K562 (cell line): ENCODE results near the gene SLC16A10.

Experiments used
- COPS2 ChIP-seq: fragments of 450-650 bp; conservative IDR thresholded peaks from 2 replicates; pipeline ENCODE4 v1.6.1; 2016; ENCODE audit warnings: mild to moderate bottlenecking, moderate library complexity
- CREB1 ChIP-seq, 2 experiments: sonication (generic) in 1 of 2; formaldehyde crosslinking in 1 of 2; IDR thresholded peaks; 2 replicates each; pipeline versions ENCODE4 v1.6.1 to v1.8.0; 2012 to 2022; ENCODE audit warnings: inconsistent platforms in 1 of 2, mild to moderate bottlenecking in 1 of 2, missing genetic modification reagents in 1 of 2, moderate library complexity in 1 of 2
- MEF2A ChIP-seq: IDR thresholded peaks from 2 replicates; pipeline ENCODE4 v1.6.1; 2011; ENCODE audit warnings: low read depth, mild to moderate bottlenecking, low read length, moderate library complexity; ENCODE audit not compliant: control insufficient read depth
- NFXL1 ChIP-seq: fragments of 450-650 bp; formaldehyde crosslinking; IDR thresholded peaks from 2 replicates; pipeline ENCODE4 v1.4.0; 2021; ENCODE audit warnings: mild to moderate bottlenecking
- NR2F6 ChIP-seq: fragments of 450-650 bp; formaldehyde crosslinking; IDR thresholded peaks from 2 replicates; pipeline ENCODE4 v1.4.0; 2020; ENCODE audit warnings: mild to moderate bottlenecking
- SRSF1 ChIP-seq: fragments of 200-400 bp; formaldehyde crosslinking; IDR thresholded peaks from 2 replicates; pipeline ENCODE4 v1.6.1; 2017; ENCODE audit warnings: mild to moderate bottlenecking, low read depth, low read length, moderate library complexity
- ZNF274 ChIP-seq: IDR thresholded peaks from 2 replicates; pipeline ENCODE4 v1.6.1; 2011; ENCODE audit warnings: low read depth, mild to moderate bottlenecking, low read length, moderate library complexity, borderline replicate concordance
- TF ChIP-seq, protein P1 (sequence below), 2 experiments: fragments of 450-650 bp; formaldehyde crosslinking in 1 of 2; IDR thresholded peaks; 2 replicates each; pipeline versions ENCODE4 v1.4.0 to v1.6.1; 2014 to 2020; ENCODE audit warnings: mild to moderate bottlenecking in 2 of 2, borderline replicate concordance in 1 of 2, low read depth in 1 of 2
- TF ChIP-seq, protein P2 (sequence below): sonication (generic); formaldehyde crosslinking; IDR thresholded peaks from 2 replicates; pipeline ENCODE4 v1.9.0; 2022; ENCODE audit warnings: mild to moderate bottlenecking, missing genetic modification reagents
- TF ChIP-seq, protein P3 (sequence below): sonication (generic); formaldehyde crosslinking; IDR thresholded peaks from 2 replicates; pipeline ENCODE4 v1.8.1; 2022; ENCODE audit warnings: missing genetic modification reagents

DNA sequence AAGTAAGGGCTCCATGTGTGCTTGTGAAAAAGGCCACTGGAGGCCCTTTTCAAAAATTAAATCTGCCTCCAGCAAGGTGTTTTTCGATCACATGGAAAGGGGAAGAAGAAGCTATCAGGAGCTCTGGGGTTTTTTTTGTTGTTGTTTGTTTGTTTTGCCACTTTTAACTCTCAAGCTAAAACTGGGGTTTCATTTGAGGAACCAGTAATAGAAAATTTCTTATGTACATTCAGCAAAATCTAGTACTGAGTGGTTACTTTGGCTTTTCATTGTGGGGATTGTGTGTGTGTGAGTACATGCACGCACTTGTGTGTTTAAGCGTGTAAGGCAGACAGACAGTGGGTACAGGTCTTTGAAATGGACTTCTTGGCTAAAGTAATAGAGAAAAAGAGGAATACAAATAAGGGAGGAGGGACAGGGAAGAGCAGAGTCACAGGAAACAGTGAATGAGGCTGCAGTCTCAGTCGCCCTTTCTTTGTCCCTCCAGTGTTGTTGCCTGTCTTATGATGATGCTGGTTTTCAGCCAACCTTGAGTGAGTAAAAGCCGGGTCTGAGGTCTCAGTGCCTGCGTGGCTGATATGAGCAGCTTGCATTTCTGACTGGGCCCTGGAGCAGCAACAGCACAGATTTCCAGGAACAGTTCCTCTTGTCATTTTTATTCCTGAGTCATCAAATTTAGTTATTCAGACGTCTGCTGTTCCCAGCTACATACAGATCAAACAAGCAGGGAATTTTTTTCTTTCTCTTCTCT is 26.2 kb downstream of the SLC16A10 start:
- TF ChIP-seq SRSF1, result no peak
- no peak for TF ChIP-seq NR2F6 (CRISPR knock-in tag)
- TF ChIP-seq COPS2, result no peak
- TF ChIP-seq, protein P1, sequence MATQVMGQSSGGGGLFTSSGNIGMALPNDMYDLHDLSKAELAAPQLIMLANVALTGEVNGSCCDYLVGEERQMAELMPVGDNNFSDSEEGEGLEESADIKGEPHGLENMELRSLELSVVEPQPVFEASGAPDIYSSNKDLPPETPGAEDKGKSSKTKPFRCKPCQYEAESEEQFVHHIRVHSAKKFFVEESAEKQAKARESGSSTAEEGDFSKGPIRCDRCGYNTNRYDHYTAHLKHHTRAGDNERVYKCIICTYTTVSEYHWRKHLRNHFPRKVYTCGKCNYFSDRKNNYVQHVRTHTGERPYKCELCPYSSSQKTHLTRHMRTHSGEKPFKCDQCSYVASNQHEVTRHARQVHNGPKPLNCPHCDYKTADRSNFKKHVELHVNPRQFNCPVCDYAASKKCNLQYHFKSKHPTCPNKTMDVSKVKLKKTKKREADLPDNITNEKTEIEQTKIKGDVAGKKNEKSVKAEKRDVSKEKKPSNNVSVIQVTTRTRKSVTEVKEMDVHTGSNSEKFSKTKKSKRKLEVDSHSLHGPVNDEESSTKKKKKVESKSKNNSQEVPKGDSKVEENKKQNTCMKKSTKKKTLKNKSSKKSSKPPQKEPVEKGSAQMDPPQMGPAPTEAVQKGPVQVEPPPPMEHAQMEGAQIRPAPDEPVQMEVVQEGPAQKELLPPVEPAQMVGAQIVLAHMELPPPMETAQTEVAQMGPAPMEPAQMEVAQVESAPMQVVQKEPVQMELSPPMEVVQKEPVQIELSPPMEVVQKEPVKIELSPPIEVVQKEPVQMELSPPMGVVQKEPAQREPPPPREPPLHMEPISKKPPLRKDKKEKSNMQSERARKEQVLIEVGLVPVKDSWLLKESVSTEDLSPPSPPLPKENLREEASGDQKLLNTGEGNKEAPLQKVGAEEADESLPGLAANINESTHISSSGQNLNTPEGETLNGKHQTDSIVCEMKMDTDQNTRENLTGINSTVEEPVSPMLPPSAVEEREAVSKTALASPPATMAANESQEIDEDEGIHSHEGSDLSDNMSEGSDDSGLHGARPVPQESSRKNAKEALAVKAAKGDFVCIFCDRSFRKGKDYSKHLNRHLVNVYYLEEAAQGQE (IDR thresholded peaks at IDR 0.05; ENCODE audit: borderline replicate concordance), result no peak
- TF ChIP-seq, protein P1 (CRISPR knock-in tag; IDR thresholded peaks at IDR 0.05; ENCODE audit: low read depth), result no peak
- TF ChIP-seq, protein P2, sequence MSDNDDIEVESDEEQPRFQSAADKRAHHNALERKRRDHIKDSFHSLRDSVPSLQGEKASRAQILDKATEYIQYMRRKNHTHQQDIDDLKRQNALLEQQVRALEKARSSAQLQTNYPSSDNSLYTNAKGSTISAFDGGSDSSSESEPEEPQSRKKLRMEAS (CRISPR knock-in tag), result no peak
- TF ChIP-seq MEF2A, result no peak
- TF ChIP-seq ZNF274, result no peak
- TF ChIP-seq CREB1 (IDR thresholded peaks at IDR 0.05), result no peak
- no peak for TF ChIP-seq CREB1 (CRISPR knock-in tag; IDR thresholded peaks at IDR 0.05)
- TF ChIP-seq NFXL1 (CRISPR knock-in tag), result no peak
- TF ChIP-seq, protein P3, sequence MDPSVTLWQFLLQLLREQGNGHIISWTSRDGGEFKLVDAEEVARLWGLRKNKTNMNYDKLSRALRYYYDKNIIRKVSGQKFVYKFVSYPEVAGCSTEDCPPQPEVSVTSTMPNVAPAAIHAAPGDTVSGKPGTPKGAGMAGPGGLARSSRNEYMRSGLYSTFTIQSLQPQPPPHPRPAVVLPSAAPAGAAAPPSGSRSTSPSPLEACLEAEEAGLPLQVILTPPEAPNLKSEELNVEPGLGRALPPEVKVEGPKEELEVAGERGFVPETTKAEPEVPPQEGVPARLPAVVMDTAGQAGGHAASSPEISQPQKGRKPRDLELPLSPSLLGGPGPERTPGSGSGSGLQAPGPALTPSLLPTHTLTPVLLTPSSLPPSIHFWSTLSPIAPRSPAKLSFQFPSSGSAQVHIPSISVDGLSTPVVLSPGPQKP (CRISPR knock-in tag), result no peak
